ENCODE measurements around the gene LILRB3.

Gene LILRB3

DNA sequence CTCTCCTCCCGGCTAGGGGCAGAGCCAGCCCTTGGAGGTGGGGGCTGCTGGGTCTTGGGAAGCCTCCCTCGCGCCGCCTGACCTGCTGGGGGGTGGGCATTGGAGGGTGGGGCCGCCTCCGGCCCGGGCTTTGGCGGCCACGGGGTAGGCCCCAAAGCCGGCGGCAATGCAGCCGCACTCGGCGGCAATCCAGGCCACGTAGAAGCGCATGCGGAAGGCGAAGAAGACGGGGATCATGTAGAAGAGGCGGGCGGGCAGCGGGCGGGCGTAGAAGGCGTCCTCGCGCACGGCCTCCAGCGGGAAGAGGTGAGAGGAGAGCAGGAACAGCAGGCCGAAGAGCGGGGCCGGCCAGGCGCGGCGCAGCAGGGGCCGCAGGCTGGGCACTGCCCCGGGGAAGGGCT is 42.1 kb downstream of the LILRB3 start:
- DNase-seq (ENCODE audit: low read depth in 2 of 2), result no peak
- TF ChIP-seq, protein P1, sequence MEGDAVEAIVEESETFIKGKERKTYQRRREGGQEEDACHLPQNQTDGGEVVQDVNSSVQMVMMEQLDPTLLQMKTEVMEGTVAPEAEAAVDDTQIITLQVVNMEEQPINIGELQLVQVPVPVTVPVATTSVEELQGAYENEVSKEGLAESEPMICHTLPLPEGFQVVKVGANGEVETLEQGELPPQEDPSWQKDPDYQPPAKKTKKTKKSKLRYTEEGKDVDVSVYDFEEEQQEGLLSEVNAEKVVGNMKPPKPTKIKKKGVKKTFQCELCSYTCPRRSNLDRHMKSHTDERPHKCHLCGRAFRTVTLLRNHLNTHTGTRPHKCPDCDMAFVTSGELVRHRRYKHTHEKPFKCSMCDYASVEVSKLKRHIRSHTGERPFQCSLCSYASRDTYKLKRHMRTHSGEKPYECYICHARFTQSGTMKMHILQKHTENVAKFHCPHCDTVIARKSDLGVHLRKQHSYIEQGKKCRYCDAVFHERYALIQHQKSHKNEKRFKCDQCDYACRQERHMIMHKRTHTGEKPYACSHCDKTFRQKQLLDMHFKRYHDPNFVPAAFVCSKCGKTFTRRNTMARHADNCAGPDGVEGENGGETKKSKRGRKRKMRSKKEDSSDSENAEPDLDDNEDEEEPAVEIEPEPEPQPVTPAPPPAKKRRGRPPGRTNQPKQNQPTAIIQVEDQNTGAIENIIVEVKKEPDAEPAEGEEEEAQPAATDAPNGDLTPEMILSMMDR (IDR thresholded peaks at IDR 0.05; ENCODE audit: low read depth, low read length), result no peak
- H3K4me3 ChIP-seq (replicated peaks in 1 of 2; ENCODE audit: low read depth in 2 of 2, low read length in 2 of 2), result no peak overlapping the region

DNA sequence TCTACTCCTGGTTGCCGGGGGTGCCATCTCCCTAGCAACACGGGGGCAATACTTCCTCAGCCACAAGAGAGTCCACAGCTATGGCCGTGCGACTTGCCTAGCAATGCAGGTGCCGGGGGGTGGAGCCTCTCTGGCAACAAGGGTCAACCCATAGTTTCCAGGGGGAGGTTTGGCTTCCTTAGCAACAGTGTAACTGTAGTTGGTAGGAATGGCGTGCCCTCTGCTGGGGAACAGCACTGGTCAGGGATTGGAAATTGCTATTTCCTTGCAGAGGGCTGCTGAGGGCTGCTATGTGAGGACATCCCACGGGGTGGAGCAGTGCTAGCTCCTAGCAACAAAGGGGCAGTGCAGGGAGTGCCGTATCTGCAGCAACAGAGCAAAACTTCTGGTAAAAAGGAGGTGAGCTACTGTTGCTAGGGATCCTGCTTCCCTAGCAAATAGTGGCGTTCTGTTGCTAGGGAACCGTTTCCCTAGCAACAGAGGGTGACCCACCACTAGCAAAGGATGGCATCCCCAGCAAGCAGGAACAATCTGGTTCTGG is 42.8 kb downstream of the LILRB3 start:
- no peak overlapping the region for H3K4me3 ChIP-seq (replicated peaks in 1 of 2; ENCODE audit: low read depth in 2 of 2, low read length in 2 of 2)
- DNase-seq (ENCODE audit: low read depth in 2 of 2), result peak; percentile 61 to 86
- TF ChIP-seq, protein P1 (IDR thresholded peaks at IDR 0.05; ENCODE audit: low read depth, low read length), result peak; percentile 44

DNA sequence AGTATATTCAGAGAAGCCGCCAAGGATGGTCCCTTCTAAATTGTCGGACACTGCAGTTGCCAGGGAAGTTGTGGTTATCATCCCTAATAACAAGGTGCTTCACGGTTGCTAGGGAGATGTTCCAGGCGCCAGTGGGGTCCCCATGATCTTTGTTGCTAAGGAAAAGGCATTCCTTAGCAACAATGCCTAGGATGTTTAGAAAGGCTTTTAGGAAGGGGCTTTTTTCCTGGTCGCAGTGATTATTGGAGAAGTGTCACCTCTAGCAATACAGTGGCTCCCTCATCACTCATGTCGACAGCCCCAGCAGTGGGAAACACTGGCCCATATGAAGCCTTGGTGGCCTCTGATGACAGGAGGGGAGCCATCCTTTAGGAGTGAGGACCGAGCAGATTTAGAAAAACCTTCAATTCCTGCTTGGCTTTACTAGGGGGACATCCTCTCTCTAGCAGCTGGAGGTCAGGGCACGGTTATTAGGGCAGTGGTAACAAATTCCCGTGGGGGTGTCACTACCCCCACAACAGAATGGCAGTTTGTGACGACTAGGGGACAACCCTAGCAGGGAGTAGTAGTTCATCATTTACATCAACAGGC is 43.5 kb downstream of the LILRB3 start:
- TF ChIP-seq, protein P1 (IDR thresholded peaks at IDR 0.05; ENCODE audit: low read depth, low read length), result no peak
- no peak overlapping the region for H3K4me3 ChIP-seq (replicated peaks in 1 of 2; ENCODE audit: low read depth in 2 of 2, low read length in 2 of 2)
- DNase-seq (ENCODE audit: low read depth in 2 of 2), result no peak

DNA sequence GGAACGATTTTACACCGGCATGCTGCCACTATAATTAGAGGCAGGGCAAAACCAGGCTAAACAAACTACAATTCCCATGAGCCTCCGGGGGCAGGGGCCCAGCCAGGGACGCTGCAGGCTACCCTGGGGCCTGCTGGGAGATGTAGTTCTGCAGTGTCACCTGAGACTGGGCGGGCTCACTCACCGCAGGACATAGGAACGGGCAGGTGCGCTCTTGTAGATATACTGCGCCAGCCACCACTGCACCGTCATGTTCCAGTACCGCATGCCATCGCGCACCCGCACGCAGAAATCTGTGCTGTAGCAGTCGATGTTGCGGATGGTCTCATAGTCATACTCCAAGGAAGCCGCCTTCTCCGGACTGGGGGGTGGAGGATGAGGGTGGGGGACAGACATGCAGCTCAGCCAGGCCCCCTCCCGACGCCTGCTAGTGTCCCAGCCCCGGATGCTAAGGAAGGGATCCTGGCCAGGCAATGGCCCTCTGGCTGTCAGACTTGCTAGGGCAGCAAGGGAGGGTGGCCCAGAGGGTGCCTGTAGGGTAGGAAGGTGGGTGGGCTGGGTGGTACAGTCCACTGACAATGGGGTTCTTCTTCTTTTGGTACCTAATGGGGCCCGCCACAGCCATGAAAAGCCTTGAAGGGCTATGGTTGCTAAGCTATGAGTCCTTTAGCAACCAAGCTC is 44.1 kb downstream of the LILRB3 start:
- no peak overlapping the region for H3K4me3 ChIP-seq (replicated peaks in 1 of 2; ENCODE audit: low read depth in 2 of 2, low read length in 2 of 2)
- TF ChIP-seq, protein P1 (IDR thresholded peaks at IDR 0.05; ENCODE audit: low read depth, low read length), result no peak
- DNase-seq (ENCODE audit: low read depth in 2 of 2), result no peak

DNA sequence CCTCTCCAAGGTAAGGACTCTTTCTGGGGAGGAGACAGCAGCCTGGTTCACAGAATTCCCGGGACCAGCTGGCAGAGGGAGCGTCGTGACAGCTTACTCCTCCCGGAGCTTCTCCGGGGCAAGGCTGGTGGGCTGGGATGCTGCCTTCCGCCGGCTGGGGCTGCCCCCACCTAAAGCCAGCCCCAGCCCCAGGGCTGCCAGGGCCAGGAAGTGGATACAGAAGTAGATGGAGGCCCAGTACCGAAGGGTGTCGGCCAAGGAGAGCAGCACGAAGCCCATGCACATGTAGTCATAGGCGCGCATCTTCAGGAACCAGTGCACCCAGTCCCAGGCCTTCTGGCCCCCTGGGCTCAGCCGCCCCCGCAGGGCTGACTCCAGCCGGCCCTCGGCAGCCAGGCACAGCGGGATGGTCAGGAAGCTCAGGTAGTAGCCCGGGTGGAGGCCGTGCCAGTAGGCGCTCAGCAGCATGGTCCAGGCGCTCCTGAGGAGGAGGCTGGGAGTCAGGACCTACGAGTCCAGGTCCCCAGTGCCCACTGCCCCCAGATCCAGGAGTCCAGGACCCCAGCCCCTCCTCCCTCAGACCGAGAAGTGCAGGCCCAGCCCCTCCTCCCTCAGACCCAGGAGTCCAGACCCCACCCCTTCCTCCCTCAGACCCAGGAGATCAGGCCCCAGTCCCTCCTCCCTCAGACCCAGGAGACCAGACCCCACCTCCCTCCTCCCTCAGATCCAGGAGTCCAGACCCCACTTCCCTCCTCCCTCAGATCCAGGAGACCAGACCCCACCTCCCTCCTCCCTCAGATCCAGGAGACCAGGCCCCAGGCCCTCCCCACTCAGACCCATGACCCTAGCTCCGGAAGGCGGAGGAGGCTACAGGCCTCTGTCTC is 48.6 kb downstream of the LILRB3 start:
- TF ChIP-seq, protein P1 (IDR thresholded peaks at IDR 0.05; ENCODE audit: low read depth, low read length), result no peak
- H3K4me3 ChIP-seq (replicated peaks in 1 of 2; ENCODE audit: low read depth in 2 of 2, low read length in 2 of 2), result no peak overlapping the region
- DNase-seq (ENCODE audit: low read depth in 2 of 2), result no peak

DNA sequence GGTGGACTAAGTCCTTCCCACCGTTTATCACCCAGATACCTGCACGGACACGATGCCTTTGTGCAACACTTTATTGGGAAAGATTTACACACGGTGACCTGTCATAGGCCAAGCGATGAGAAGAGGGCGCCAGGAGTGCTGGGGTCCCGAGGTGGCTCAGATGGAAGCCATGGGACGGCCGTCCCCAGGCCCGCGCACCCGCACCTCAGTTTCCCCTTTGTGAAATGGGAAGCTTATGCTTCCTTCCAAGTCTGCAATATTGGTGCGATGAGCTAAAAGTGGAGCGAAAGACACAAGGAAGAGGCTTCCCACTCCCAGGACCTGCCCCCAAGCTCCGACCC is 49.5 kb downstream of the LILRB3 start:
- TF ChIP-seq, protein P1 (IDR thresholded peaks at IDR 0.05; ENCODE audit: low read depth, low read length), result no peak
- no peak overlapping the region for H3K4me3 ChIP-seq (replicated peaks in 1 of 2; ENCODE audit: low read depth in 2 of 2, low read length in 2 of 2)
- no peak for DNase-seq (ENCODE audit: low read depth in 2 of 2)

Measured in cardiac fibroblast (primary cell).